Neural progenitor cell (in vitro differentiated cells): ENCODE results near the gene GABRG3. TPM values are rescaled to one million over a fixed set of nuclear protein-coding genes. Genes with fewer than 3 reads are reported as not detected.

Experiments
- DNase-seq: peaks from one replicate; pipeline ENCODE4 v3.0.0-alpha.2; 2016; ENCODE audit warnings: low spot score
- H2AFZ ChIP-seq: fragments of 200-600 bp; sonication (generic); replicated peaks from 2 replicates; pipeline ENCODE4 v1.6.1; 2016; ENCODE audit warnings: antibody characterized with exemption
- H3F3A ChIP-seq: fragments of 200-600 bp; sonication (generic); 2 replicates; pipeline ENCODE4 v1.6.1; 2016; ENCODE audit warnings: antibody characterized with exemption, low read depth
- H3K27ac ChIP-seq: fragments of 200-600 bp; sonication (generic); 2 replicates; pipeline ENCODE4 v1.5.1; 2016; ENCODE audit warnings: mild to moderate bottlenecking
- H3K27me3 ChIP-seq: fragments of 200-600 bp; sonication (generic); 2 replicates; pipeline ENCODE4 v1.6.1; 2016; ENCODE audit warnings: mild to moderate bottlenecking, moderate library complexity
- H3K36me3 ChIP-seq: fragments of 200-600 bp; sonication (generic); 2 replicates; pipeline ENCODE4 v1.5.1; 2016
- H3K4me1 ChIP-seq: fragments of 200-600 bp; sonication (generic); 2 replicates; pipeline ENCODE4 v1.6.1; 2016; ENCODE audit warnings: mixed run types
- H3K4me2 ChIP-seq: fragments of 200-600 bp; sonication (generic); 2 replicates; pipeline ENCODE4 v1.6.1; 2016
- H3K4me3 ChIP-seq: fragments of 200-600 bp; sonication (generic); 2 replicates; pipeline ENCODE4 v1.5.1; 2016
- H3K79me2 ChIP-seq: fragments of 200-600 bp; sonication (generic); 2 replicates; pipeline ENCODE4 v1.6.1; 2016; ENCODE audit warnings: low read depth
- H3K9ac ChIP-seq: fragments of 200-600 bp; sonication (generic); 2 replicates; pipeline ENCODE4 v1.6.1; 2016
- H3K9me3 ChIP-seq: fragments of 200-600 bp; sonication (generic); 2 replicates; pipeline ENCODE4 v1.5.1; 2016; ENCODE audit warnings: low read depth
- H4K20me1 ChIP-seq: fragments of 200-600 bp; sonication (generic); 2 replicates; pipeline ENCODE4 v1.6.1; 2016; ENCODE audit warnings: low read depth
- H3K27ac Mint-ChIP-seq: 3 replicates; pipeline ENCODE4 v1.8.0; 2021; ENCODE audit warnings: mixed read lengths
- H3K27me3 Mint-ChIP-seq: 2 replicates; pipeline ENCODE4 v1.8.0; 2022; ENCODE audit warnings: low read depth, mild to moderate bottlenecking, inconsistent platforms, moderate library complexity, mixed read lengths; ENCODE audit not compliant: insufficient read depth
- H3K36me3 Mint-ChIP-seq: 3 replicates; pipeline ENCODE4 v1.8.0; 2021; ENCODE audit warnings: mixed read lengths
- H3K4me1 Mint-ChIP-seq: 3 replicates; pipeline ENCODE4 v1.8.0; 2021; ENCODE audit warnings: mixed read lengths
- H3K4me3 Mint-ChIP-seq: 3 replicates; pipeline ENCODE4 v1.8.0; 2021; ENCODE audit warnings: mild to moderate bottlenecking, moderate library complexity, mixed read lengths
- H3K9me3 Mint-ChIP-seq: 3 replicates; pipeline ENCODE4 v1.8.0; 2020; ENCODE audit warnings: mixed read lengths
- EZH2 ChIP-seq: fragments of 200-600 bp; sonication (generic); IDR thresholded peaks from 2 replicates; pipeline ENCODE4 v1.6.1; 2017; ENCODE audit warnings: antibody characterized with exemption, mild to moderate bottlenecking, moderate library complexity
- EZH2phosphoT487 ChIP-seq: fragments of 200-600 bp; sonication (generic); IDR thresholded peaks from 2 replicates; pipeline ENCODE4 v1.6.1; 2017; ENCODE audit warnings: antibody characterized with exemption
- total RNA-seq: library from RNA; depleted of rRNA; stranded (reverse); fragments of >200 nt; gene quantifications from 2 replicates; pipeline ENCODE4 v1.2.3, GENCODE V29; 2015; ENCODE audit warnings: low replicate concordance
- TF ChIP-seq, protein P1 (sequence below): fragments of 200-600 bp; sonication (generic); IDR thresholded peaks from 2 replicates; pipeline ENCODE4 v1.5.1; 2017; ENCODE audit warnings: antibody characterized with exemption, mild to moderate bottlenecking

The GABRG3 gene
- 1.7 and 3.4 TPM in 2 replicates for total RNA-seq

DNA sequence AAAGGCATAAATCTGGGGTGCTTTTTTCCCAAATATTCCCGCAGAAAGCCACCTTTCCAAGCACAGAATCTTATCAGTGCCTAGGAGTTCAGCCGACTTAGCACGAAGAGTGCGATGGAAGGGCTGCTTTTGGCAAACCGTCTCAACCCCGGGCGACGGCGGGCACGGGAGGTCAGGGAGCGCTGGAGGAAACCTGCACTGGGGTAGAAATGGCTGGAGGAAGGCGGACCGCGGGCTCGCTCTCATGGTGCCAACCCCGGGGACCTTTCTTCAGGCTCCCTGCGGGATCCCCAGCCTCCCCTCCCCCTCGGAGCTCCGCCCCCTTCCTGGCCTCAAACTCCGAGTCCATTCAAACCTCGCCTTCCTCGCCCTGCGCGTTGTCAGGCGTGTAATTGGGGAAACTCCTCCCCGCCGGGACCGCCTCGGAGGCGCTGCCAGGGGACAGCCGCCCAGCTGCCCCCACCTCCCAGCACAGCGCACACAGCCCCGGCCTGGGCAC is at the start of gene GABRG3:
Gene GABRG3, plus strand, starts transcription at position 470 of the 499 bp plus-strand sequence.
- H3K27me3 Mint-ChIP-seq = peaks cover 39% of the 10 kb centered on the region
- Histone ChIP-seq H3K27me3 (peaks cover 81% of the 10 kb centered on the region), H3K4me2 (peak within 1 kb of the TSS; percentile 98), H3K9ac (no peak within 1 kb of the TSS), H3F3A (peaks cover 13% of the 10 kb centered on the region), H3K4me1 (peaks cover 14% of the 10 kb centered on the region), H3K27ac (no peak within 1 kb of the TSS), H3K79me2 (no peaks in the 10 kb centered on the region), H3K4me3 (peak within 1 kb of the TSS; percentile 82), H3K9me3 (no peaks in the 10 kb centered on the region), H4K20me1 (no peaks in the 10 kb centered on the region), H3K36me3 (no peaks in the 10 kb centered on the region), H2AFZ (peak within 1 kb of the TSS; percentile 100)
- peaks cover 25% of the 10 kb centered on the region for H3K4me1 Mint-ChIP-seq
- H3K4me3 Mint-ChIP-seq = peak within 1 kb of the TSS; percentile 90
- DNase-seq = peak; percentile 86
- H3K27ac Mint-ChIP-seq = no peak within 1 kb of the TSS
- H3K36me3 Mint-ChIP-seq = peaks cover 3% of the 10 kb centered on the region
- H3K9me3 Mint-ChIP-seq = peaks cover 6% of the 10 kb centered on the region
- TF ChIP-seq EZH2phosphoT487 (no peak), EZH2 (peak; percentile 42)
- TF ChIP-seq, protein P1, sequence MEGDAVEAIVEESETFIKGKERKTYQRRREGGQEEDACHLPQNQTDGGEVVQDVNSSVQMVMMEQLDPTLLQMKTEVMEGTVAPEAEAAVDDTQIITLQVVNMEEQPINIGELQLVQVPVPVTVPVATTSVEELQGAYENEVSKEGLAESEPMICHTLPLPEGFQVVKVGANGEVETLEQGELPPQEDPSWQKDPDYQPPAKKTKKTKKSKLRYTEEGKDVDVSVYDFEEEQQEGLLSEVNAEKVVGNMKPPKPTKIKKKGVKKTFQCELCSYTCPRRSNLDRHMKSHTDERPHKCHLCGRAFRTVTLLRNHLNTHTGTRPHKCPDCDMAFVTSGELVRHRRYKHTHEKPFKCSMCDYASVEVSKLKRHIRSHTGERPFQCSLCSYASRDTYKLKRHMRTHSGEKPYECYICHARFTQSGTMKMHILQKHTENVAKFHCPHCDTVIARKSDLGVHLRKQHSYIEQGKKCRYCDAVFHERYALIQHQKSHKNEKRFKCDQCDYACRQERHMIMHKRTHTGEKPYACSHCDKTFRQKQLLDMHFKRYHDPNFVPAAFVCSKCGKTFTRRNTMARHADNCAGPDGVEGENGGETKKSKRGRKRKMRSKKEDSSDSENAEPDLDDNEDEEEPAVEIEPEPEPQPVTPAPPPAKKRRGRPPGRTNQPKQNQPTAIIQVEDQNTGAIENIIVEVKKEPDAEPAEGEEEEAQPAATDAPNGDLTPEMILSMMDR = no peak

DNA sequence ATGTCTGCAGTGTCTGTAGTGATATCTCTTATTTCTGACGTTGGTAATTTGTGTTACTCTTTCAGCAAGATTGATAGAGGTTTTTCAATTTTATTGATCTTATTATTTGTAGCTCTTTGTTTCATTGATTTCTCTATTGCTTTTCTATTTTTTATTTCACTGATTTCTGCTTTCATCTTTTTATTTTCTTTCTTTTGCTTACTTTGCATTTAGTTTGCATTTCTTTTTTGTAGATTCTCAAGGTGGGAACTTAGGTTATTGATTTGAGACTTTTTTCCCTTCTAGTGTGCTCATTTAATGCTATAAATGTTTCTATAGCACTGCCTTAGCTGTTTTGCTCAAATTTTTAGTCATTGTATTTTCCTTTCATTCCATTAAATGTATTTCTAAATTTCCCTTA is 49.5 kb upstream of the GABRG3 start:
- no peak for DNase-seq

DNA sequence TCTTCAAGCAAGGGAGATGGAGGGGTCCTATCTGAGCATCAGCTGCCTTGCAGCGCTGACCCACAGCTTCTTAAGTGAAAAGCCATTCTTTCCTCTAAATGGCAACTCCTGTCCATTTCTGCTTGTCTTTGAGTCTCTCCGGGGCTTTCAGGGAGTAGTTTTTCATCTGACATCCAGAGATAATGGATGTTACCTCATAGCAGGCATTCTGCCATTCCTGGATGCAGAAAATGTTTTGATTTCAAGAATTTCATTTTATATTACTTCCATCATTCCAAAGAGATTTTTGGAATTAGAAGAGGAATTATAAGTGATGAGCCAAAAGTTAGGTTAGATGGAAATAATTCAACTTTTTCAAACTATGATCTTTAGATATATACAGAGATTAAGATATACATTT is 44.9 kb upstream of the GABRG3 start:
- TF ChIP-seq EZH2 = no peak
- TF ChIP-seq, protein P1 = no peak
- no peaks in the 10 kb centered on the region for H3K9me3 ChIP-seq
- H3K4me3 ChIP-seq = no peak overlapping the region
- no peak for DNase-seq
- H3K4me1 ChIP-seq = peaks cover 16% of the 10 kb centered on the region
- no peak overlapping the region for H3K4me2 ChIP-seq
- H3K4me3 Mint-ChIP-seq = no peak overlapping the region
- H3K27ac ChIP-seq = no peak overlapping the region
- H3K9me3 Mint-ChIP-seq = peaks cover 2% of the 10 kb centered on the region
- no peaks in the 10 kb centered on the region for H3K4me1 Mint-ChIP-seq
- no peak overlapping the region for H3K9ac ChIP-seq
- no peaks in the 10 kb centered on the region for H3K36me3 ChIP-seq
- no peaks in the 10 kb centered on the region for H4K20me1 ChIP-seq
- H3K27me3 Mint-ChIP-seq = peaks cover 3% of the 10 kb centered on the region
- no peaks in the 10 kb centered on the region for H3F3A ChIP-seq
- H3K79me2 ChIP-seq = no peaks in the 10 kb centered on the region
- no peaks in the 10 kb centered on the region for H3K36me3 Mint-ChIP-seq
- no peak overlapping the region for H3K27ac Mint-ChIP-seq
- H3K27me3 ChIP-seq = no peaks in the 10 kb centered on the region
- no peak overlapping the region for H2AFZ ChIP-seq

More for the DNA sequence above, 49.5 kb upstream of the GABRG3 start:
- Histone ChIP-seq H3K27me3 (no peaks in the 10 kb centered on the region), H3K4me3 (no peak overlapping the region), H3F3A (no peaks in the 10 kb centered on the region), H3K4me1 (no peaks in the 10 kb centered on the region), H4K20me1 (no peaks in the 10 kb centered on the region), H2AFZ (no peak overlapping the region), H3K9me3 (peaks cover 6% of the 10 kb centered on the region), H3K9ac (no peak overlapping the region), H3K4me2 (no peak overlapping the region), H3K36me3 (peaks cover 7% of the 10 kb centered on the region), H3K27ac (no peak overlapping the region), H3K79me2 (no peaks in the 10 kb centered on the region)
- no peaks in the 10 kb centered on the region for H3K36me3 Mint-ChIP-seq
- H3K27me3 Mint-ChIP-seq = no peaks in the 10 kb centered on the region
- H3K4me3 Mint-ChIP-seq = no peak overlapping the region
- no peaks in the 10 kb centered on the region for H3K4me1 Mint-ChIP-seq
- peaks cover 14% of the 10 kb centered on the region for H3K9me3 Mint-ChIP-seq
- TF ChIP-seq EZH2phosphoT487 = no peak
- TF ChIP-seq, protein P1 = no peak
- TF ChIP-seq EZH2 = no peak
- H3K27ac Mint-ChIP-seq = no peak overlapping the region
